Calu3 (cell line): ENCODE data around the gene PDHA1. TPM values are rescaled to one million over a fixed set of nuclear protein-coding genes. Genes with fewer than 3 reads are reported as not detected.

Source experiments
- BruUV-seq: library from RNA; stranded (reverse); fragments of 400-500 nt; replicated peaks from 2 replicates; lab custom pipeline; 2021; lab: Mats Ljungman, UMichigan
- CTCF ChIA-PET: fragments of 300-600 bp; sonication (Branson Sonifier 250); formaldehyde crosslinking; loops from one replicate; lab custom pipeline; 2022; ENCODE audit warnings: antibody characterized with exemption; lab: Charles Lee
- DNase-seq: peaks from one replicate; pipeline ENCODE4 v3.0.0; 2022
- H3K27ac Mint-ChIP-seq: one replicate; pipeline ENCODE4 v1.8.0; 2022; ENCODE audit warnings: mixed read lengths; ENCODE audit not compliant: unreplicated experiment
- H3K27me3 Mint-ChIP-seq: one replicate; pipeline ENCODE4 v1.8.0; 2022; ENCODE audit warnings: mixed read lengths; ENCODE audit not compliant: unreplicated experiment
- H3K36me3 Mint-ChIP-seq: one replicate; pipeline ENCODE4 v1.8.0; 2022; ENCODE audit warnings: mild to moderate bottlenecking, moderate library complexity, mixed read lengths; ENCODE audit not compliant: insufficient read depth, unreplicated experiment
- H3K4me1 Mint-ChIP-seq: one replicate; pipeline ENCODE4 v1.8.0; 2022; ENCODE audit warnings: mild to moderate bottlenecking, low read depth, mixed read lengths; ENCODE audit not compliant: unreplicated experiment
- H3K4me3 Mint-ChIP-seq: one replicate; pipeline ENCODE4 v1.8.0; 2022; ENCODE audit warnings: mild to moderate bottlenecking, low read depth, moderate library complexity, mixed read lengths; ENCODE audit not compliant: unreplicated experiment
- H3K9me3 Mint-ChIP-seq: one replicate; pipeline ENCODE4 v1.8.0; 2022; ENCODE audit warnings: low read depth, mixed read lengths; ENCODE audit not compliant: unreplicated experiment
- intact Hi-C: fragments of 100-400 bp; cut with micrococcal nuclease; formaldehyde crosslinking; loops from one replicate; pipeline ENCODE4 v1.10.0; 2022; ENCODE audit not compliant: unreplicated experiment
- total RNA-seq: library from RNA; stranded (reverse); gene quantifications from 2 replicates; pipeline ENCODE4 v1.2.3, GENCODE V29; 2022
- TF ChIP-seq, protein P1 (sequence below): fragments of 200-600 bp; IDR thresholded peaks from one replicate; pipeline ENCODE4 v1.8.0; 2022; ENCODE audit warnings: antibody characterized with exemption; ENCODE audit not compliant: unreplicated experiment

The PDHA1 gene
- total RNA-seq, 1 experiment from 2014 or later: 234 TPM

DNA sequence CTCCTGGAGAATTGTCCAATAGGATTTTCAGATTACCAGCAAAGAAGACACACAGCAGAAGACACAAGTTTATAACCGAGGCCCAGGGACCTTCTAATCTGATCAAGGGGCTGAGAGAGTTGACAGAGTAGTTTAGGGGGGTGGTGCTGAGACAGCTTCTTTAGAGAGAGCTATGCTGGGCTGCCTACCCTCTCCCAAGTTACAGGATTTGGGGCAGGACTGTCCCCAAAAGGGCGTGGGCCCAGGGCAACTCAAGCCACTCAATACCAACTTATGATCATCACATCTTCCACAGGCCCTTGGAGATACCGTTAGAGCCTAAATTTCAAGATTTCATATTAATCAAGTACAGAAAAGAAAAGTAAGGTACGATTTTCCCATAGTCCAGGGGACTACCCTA, 43.0 kb downstream of the PDHA1 start:
- Mint-ChIP-seq H3K4me3 (no peak overlapping the region), H3K9me3 (no peaks in the 10 kb centered on the region), H3K36me3 (no peaks in the 10 kb centered on the region), H3K4me1 (no peaks in the 10 kb centered on the region), H3K27ac (no peak overlapping the region), H3K27me3 (no peaks in the 10 kb centered on the region)
- no TSS peak for BruUV-seq
- DNase-seq: no peak
- intact Hi-C loops: no loop called here
- CTCF ChIA-PET: no interaction called here
- TF ChIP-seq, protein P1, sequence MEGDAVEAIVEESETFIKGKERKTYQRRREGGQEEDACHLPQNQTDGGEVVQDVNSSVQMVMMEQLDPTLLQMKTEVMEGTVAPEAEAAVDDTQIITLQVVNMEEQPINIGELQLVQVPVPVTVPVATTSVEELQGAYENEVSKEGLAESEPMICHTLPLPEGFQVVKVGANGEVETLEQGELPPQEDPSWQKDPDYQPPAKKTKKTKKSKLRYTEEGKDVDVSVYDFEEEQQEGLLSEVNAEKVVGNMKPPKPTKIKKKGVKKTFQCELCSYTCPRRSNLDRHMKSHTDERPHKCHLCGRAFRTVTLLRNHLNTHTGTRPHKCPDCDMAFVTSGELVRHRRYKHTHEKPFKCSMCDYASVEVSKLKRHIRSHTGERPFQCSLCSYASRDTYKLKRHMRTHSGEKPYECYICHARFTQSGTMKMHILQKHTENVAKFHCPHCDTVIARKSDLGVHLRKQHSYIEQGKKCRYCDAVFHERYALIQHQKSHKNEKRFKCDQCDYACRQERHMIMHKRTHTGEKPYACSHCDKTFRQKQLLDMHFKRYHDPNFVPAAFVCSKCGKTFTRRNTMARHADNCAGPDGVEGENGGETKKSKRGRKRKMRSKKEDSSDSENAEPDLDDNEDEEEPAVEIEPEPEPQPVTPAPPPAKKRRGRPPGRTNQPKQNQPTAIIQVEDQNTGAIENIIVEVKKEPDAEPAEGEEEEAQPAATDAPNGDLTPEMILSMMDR: no peak

DNA sequence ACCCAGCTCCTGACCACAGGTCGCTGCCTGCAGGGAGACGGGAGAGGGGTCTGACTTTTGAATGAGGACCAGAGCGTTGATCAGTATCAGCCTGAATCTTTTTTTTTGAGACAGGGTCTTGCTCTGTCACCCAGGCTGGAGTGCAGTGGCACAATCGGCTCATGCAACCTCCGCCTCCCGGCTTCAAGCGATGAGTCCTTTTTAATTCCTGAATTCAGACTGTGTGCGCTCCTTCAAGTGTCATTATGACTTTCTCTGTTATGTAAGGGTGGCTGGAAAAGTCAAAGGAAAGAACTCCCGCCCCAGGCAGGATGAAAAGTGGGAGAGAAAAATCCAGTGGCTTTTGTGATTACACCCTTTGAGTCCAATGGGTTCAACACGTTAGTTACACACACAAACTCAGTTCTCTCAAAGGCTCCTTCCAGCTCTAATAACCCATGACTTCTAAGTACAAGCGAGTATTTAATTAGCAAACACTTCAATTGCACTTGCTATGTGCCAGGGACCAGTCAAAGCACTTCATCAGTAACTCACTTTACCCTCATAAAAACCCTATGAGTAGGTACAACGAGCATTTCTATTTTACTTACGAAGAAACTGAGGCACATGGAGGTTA, 44.4 kb downstream of the PDHA1 start:
- CTCF ChIA-PET: no interaction called here
- intact Hi-C loops: no loop called here

DNA sequence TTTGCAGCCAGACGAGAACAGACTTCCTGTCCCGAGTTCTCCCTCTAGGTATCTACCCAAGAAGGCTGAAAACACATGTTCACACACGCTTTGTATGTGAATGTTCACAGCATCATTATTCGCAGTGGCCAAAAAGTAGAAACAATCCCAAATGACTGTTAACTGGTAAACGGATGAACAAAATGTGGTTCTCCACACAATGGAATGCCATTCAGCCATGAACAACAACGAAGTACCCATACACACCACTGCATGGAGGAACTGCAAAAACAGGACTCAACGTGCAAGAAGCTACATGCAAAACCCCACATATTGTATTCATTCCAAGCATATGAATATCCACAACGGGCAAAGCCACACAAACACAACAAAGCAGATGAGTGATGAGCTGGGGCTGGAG, 45.0 kb downstream of the PDHA1 start:
- intact Hi-C loops: no loop called here

More for the DNA sequence above, 44.4 kb downstream of the PDHA1 start:
- TF ChIP-seq, protein P1: no peak
- Mint-ChIP-seq H3K4me1 (no peaks in the 10 kb centered on the region), H3K4me3 (no peak overlapping the region), H3K9me3 (no peaks in the 10 kb centered on the region), H3K27ac (no peak overlapping the region), H3K27me3 (no peaks in the 10 kb centered on the region), H3K36me3 (no peaks in the 10 kb centered on the region)
- BruUV-seq: no TSS peak
- DNase-seq: no peak

DNA sequence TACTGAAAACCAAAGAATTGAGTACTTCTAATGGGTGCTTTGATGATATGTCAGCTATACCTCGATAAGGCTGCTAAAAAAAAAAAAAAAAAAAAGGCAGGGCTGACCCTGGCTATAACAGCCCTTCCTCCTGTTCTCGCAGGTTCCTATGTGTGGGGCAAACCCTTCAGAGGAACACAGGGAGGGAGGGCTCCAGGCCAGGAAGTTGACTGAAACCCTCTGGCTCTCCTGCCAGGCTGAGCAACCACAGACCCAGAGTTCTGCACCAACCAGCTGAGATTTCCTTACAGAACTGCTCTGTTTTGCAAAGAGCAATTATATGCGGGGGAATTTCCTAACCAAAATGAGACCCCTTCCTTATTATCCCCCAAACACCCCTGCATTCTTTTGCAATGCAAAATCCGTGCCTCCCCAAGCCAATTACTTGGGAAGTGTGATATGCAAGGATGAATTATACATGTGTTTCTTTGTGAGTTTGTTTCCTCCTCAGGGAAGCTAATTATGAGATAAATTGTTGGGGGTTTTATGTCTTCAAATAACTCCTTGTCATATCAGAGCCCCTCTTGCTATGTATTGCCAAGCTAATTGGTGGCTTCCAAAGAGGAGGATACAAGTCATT, 45.6 kb downstream of the PDHA1 start:
- CTCF ChIA-PET: no interaction called here
- H3K36me3 Mint-ChIP-seq: no peaks in the 10 kb centered on the region
- no TSS peak for BruUV-seq
- DNase-seq: no peak
- TF ChIP-seq, protein P1: no peak
- no peak overlapping the region for H3K27ac Mint-ChIP-seq
- no peaks in the 10 kb centered on the region for H3K4me1 Mint-ChIP-seq
- intact Hi-C loops: no loop called here
- no peaks in the 10 kb centered on the region for H3K27me3 Mint-ChIP-seq
- H3K4me3 Mint-ChIP-seq: no peak overlapping the region
- no peaks in the 10 kb centered on the region for H3K9me3 Mint-ChIP-seq

More for the DNA sequence above, 45.0 kb downstream of the PDHA1 start:
- CTCF ChIA-PET: no interaction called here
- Mint-ChIP-seq H3K36me3 (no peaks in the 10 kb centered on the region), H3K4me3 (no peak overlapping the region), H3K9me3 (no peaks in the 10 kb centered on the region), H3K4me1 (no peaks in the 10 kb centered on the region), H3K27ac (no peak overlapping the region), H3K27me3 (no peaks in the 10 kb centered on the region)
- DNase-seq: no peak
- BruUV-seq: no TSS peak
- TF ChIP-seq, protein P1: no peak
